ENCODE data around the gene AP2M1. TPM values are rescaled to one million over a fixed set of nuclear protein-coding genes. Genes with fewer than 3 reads are reported as not detected.

AP2M1 gene
- polyA plus RNA-seq, 1 donor (not counting 4 experiments of a cell fraction or from before 2014, with no cell fraction given): 431 TPM

- Histone ChIP-seq H3K9me1 (ENCODE audit: control insufficient read depth, extremely low read depth, insufficient read depth, low read length) (no peaks in the 10 kb centered on the region), H3K4me1 (ENCODE audit: control insufficient read depth, extremely low read depth, insufficient read depth, low read length) (peaks cover 9% of the 10 kb centered on the region), H2AFZ (ENCODE audit: control insufficient read depth, low read length) (no peak overlapping the region), H3K27me3 (ENCODE audit: control insufficient read depth, extremely low read depth, insufficient read depth, low read length) (peaks cover 49% of the 10 kb centered on the region), H4K20me1 (ENCODE audit: control insufficient read depth, extremely low read depth, insufficient read depth, low read length) (no peaks in the 10 kb centered on the region), H3K79me2 (ENCODE audit: control insufficient read depth, insufficient read depth, low read length) (no peaks in the 10 kb centered on the region), H3K27ac (ENCODE audit: control insufficient read depth, insufficient read depth, low read length) (no peak overlapping the region), H3K4me2 (ENCODE audit: control insufficient read depth, extremely low read depth, insufficient read depth, low read depth, low read length) (no peak overlapping the region), H3K9ac (ENCODE audit: control insufficient read depth, extremely low read depth, insufficient read depth, low read length) (no peak overlapping the region), H3K4me3 (ENCODE audit: control insufficient read depth in 2 of 3, extremely low read depth in 1 of 3, insufficient read depth in 2 of 3, low read depth in 1 of 3, low read length in 3 of 3) (no peak overlapping the region), H3K36me3 (ENCODE audit: control insufficient read depth in 2 of 2, extremely low read depth in 1 of 2, insufficient read depth in 2 of 2, low read length in 2 of 2) (no peaks in the 10 kb centered on the region), H3K9me3 (ENCODE audit: control insufficient read depth, low read depth, low read length) (no peaks in the 10 kb centered on the region)
- FAIRE-seq (no peak), DNase-seq (ENCODE audit: low read depth, low spot score) (no peak)
- TF ChIP-seq, protein P1, sequence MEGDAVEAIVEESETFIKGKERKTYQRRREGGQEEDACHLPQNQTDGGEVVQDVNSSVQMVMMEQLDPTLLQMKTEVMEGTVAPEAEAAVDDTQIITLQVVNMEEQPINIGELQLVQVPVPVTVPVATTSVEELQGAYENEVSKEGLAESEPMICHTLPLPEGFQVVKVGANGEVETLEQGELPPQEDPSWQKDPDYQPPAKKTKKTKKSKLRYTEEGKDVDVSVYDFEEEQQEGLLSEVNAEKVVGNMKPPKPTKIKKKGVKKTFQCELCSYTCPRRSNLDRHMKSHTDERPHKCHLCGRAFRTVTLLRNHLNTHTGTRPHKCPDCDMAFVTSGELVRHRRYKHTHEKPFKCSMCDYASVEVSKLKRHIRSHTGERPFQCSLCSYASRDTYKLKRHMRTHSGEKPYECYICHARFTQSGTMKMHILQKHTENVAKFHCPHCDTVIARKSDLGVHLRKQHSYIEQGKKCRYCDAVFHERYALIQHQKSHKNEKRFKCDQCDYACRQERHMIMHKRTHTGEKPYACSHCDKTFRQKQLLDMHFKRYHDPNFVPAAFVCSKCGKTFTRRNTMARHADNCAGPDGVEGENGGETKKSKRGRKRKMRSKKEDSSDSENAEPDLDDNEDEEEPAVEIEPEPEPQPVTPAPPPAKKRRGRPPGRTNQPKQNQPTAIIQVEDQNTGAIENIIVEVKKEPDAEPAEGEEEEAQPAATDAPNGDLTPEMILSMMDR (optimal IDR thresholded peaks at IDR 0.05 in 1 of 3, IDR thresholded peaks at IDR 0.05 in 1 of 3, conservative IDR thresholded peaks at IDR 0.05 in 1 of 3; ENCODE audit: extremely low read depth in 1 of 3, insufficient read depth in 2 of 3, low read length in 3 of 3): no peak
- no peak for TF ChIP-seq EZH2 (IDR thresholded peaks at IDR 0.05; ENCODE audit: low read length)
- dilution Hi-C loops (cut with MboI; ENCODE audit: extremely low pct_ligation_motif_present, low sequenced_read_pairs): no loop called here
Observed at GRCh38 chr3:184233127-184233843, 58.6 kb downstream of the AP2M1 start.

Other genes with a start within 250 kb of the AP2M1 start
- gene ABCC5, start 157.0 kb upstream of the AP2M1 start, polyA plus RNA-seq: 22.3 to 30.3 TPM (median 28.7 TPM) in 3 replicates
- not detected in 3 replicates for gene HTR3D, start 143.1 kb upstream of the AP2M1 start, polyA plus RNA-seq
- not detected in 3 replicates for gene HTR3C, start 121.8 kb upstream of the AP2M1 start, polyA plus RNA-seq
- gene HTR3E, start 77.8 kb upstream of the AP2M1 start, polyA plus RNA-seq: not detected in 3 replicates
- gene EIF2B5, start 39.5 kb upstream of the AP2M1 start, polyA plus RNA-seq: 31.9 to 37.9 TPM (median 33.7 TPM) in 3 replicates
- 16.0 to 21.9 TPM (median 18.5 TPM) in 3 replicates for gene DVL3, start 19.5 kb upstream of the AP2M1 start, polyA plus RNA-seq
- 39.2 to 53.8 TPM (median 43.5 TPM) in 3 replicates for gene ABCF3, start 11.3 kb downstream of the AP2M1 start, polyA plus RNA-seq
- not detected in 3 replicates for gene VWA5B2, start 54.7 kb downstream of the AP2M1 start, polyA plus RNA-seq
- 44.4 to 49.6 TPM (median 48.2 TPM) in 3 replicates for gene ALG3, start 74.1 kb downstream of the AP2M1 start, polyA plus RNA-seq
- gene EEF1AKMT4, start 74.8 kb downstream of the AP2M1 start, polyA plus RNA-seq: 10.8 to 18.6 TPM (median 13.2 TPM) in 3 replicates
- 0.06 to 0.29 TPM (median 0.18 TPM) in 3 replicates for gene CAMK2N2, start 86.7 kb downstream of the AP2M1 start, polyA plus RNA-seq
- gene ECE2, start 101.2 kb downstream of the AP2M1 start, polyA plus RNA-seq: not detected in 3 replicates
- 515 to 703 TPM (median 593 TPM) in 3 replicates for gene PSMD2, start 124.4 kb downstream of the AP2M1 start, polyA plus RNA-seq
- 217 to 467 TPM (median 225 TPM) in 3 replicates for gene EIF4G1, start 139.8 kb downstream of the AP2M1 start, polyA plus RNA-seq
- 10.8 to 17.4 TPM (median 12.1 TPM) in 3 replicates for gene FAM131A, start 162.7 kb downstream of the AP2M1 start, polyA plus RNA-seq
- 3.1 to 3.3 TPM (median 3.2 TPM) in 3 replicates for gene CLCN2, start 186.8 kb downstream of the AP2M1 start, polyA plus RNA-seq
- 132 to 202 TPM (median 135 TPM) in 3 replicates for gene POLR2H, start 186.9 kb downstream of the AP2M1 start, polyA plus RNA-seq
- not detected in 3 replicates for gene THPO, start 203.4 kb downstream of the AP2M1 start, polyA plus RNA-seq
- gene CHRD, start 205.2 kb downstream of the AP2M1 start, polyA plus RNA-seq: not detected in 3 replicates